Erythroblast (primary cell): ENCODE data around the gene TRAPPC12.

Experiments
- GATA1 ChIP-seq: IDR thresholded peaks from 2 replicates; pipeline ENCODE4 v1.6.1; 2011; ENCODE audit warnings: low read depth, mild to moderate bottlenecking, control low read depth, low read length, moderate library complexity
- POLR2A ChIP-seq: IDR thresholded peaks from 2 replicates; pipeline ENCODE4 v1.6.1; 2011; ENCODE audit warnings: mild to moderate bottlenecking, low read length

DNA sequence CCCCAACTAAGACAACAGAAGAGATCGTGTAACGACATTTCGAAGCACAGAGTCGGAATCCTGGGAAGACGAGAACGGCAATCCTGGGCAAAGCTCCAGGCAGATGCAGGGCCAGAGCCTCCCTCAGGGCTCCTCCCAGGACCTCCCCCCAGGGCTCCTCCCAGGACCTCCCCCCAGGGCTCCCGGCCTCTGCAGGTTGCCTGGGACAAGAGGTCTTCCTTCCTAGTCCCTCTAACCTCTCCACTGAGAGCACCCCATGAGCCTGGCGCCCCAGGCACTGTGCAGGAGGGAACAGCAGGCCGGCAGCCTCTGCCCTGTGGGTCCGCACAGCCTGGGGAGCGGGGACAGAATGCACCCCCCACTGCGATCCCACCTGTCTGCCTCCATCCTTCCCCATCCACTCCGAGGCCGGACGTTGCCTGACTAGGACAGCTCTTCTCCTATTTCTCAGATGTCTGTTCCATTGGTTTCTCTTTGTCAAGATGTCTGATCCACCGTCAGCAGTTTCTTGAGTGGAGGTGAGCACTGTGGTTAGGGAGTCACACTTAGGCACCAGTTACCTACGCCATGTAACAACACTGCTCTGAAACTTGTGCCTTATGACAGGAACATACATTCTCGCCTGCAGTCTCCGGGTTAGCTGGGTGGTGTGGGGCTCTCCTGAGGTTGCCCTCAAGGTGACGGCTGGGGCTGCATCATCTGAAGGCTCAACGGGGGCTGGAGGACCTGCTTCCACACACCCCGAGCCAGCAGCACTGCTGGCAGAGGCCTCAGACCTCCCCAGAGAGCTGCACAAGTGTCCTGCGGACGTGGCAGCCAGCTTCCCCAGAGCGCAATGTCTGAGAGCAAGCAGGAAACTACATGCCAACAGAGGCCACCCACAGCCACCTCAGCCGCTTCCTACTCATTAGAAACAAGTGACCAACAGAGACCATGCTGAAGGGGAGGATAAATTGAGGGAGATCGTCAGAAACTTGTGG, 111.0 kb downstream of the TRAPPC12 start:
- TF ChIP-seq POLR2A = no peak
- no peak for TF ChIP-seq GATA1
